Tongue (tissue), 2 donors: ENCODE data around the gene ALDH5A1. TPM values are rescaled to one million over a fixed set of nuclear protein-coding genes. Genes with fewer than 3 reads are reported as not detected.
"Not testable (repeated sequence)": the region's sequence is repeated elsewhere in the genome, so short reads cannot be mapped to it uniquely, and the experiment has no call there.

Source experiments
- DNase-seq: peaks from one replicate; pipeline ENCODE4 v3.0.0-alpha.2; 2015
- total RNA-seq: library from RNA; depleted of rRNA; stranded (reverse); fragments of >200 nt; gene quantifications from one replicate; pipeline ENCODE4 v1.2.3, GENCODE V29; 2014

Gene ALDH5A1
- total RNA-seq, 1 donor from 2014 or later, result 15.9 TPM

- no peak for DNase-seq
Measured at GRCh38 chr6:24486065-24486464, 8.7 kb upstream of the ALDH5A1 start.

GRCh38 chr6:24489470-24489869 lies 5.3 kb upstream of the ALDH5A1 start, which contains the start of gene GPLD1:
TSS of gene GPLD1 (minus strand) at chr6:24489578. CDS start at chr6:24489511, 67 bp downstream.
- DNase-seq, result no peak

DNA sequence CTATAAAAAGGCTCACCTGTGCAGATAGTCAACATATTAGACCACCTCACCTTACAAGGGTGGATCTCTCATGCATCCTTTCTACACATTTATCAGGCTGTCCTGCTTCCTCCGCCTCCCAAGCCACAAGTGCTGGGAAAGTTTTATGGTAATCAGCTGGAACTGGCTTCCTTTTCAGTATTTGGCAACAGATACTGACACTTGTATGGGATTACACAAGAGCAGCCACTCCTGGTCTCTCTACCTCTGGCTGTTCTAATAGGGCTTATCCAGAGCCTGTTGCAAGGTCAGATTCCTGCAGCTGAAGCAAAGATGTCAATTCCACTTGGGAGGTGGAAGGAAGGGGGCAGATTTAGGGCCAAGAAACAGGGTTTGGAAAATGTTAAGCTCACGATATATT lies 4.9 kb upstream of the ALDH5A1 start:
- peak; percentile 73 for DNase-seq

- DNase-seq, result peak; percentile 67
Measured at GRCh38 chr6:24490948-24491347, 3.8 kb upstream of the ALDH5A1 start.

GRCh38 chr6:24492475-24492874 lies 2.3 kb upstream of the ALDH5A1 start:
- peak; percentile 14 for DNase-seq

DNA sequence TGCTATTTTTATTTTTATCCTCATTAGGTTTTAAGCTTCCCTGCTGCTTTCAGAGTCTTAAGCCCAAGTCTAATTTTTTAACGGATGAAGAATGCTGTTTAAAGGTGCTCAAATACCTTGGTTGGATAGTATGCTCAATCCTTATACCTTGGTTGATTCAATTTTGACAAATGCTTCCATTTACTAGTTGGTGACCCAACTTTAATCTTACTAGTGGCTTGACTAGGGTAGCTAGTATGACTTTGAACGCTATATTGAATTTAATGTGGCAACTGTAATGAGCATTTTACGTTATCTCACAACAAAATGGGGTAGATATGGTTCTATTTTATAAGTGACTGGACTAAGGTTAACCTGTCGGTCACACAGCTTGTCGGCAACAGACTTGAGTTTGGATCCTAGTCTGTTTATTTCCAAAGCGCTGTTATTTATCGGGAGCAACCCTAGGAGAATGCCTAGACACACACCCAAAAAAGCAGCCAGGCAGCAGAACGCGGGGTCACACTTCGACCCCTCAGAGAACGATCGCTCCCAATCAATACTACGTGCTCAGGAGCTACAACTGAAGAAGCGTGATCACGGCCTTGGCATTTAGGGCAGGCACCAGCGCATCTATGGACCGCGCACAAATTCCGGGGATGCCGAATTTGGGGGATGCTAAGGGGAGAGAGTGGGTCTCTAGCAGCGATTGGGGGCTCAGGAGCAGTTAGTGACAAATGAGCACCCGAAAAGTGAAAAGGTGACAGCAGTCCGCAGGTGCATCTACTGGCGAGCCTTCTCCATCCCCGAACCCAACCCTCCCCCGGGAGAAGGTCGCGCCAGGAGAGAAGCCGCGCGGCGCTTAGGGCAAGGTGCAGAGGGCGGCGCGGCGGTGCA lies 586 bp upstream of the ALDH5A1 start:
- DNase-seq, result no peak

DNA sequence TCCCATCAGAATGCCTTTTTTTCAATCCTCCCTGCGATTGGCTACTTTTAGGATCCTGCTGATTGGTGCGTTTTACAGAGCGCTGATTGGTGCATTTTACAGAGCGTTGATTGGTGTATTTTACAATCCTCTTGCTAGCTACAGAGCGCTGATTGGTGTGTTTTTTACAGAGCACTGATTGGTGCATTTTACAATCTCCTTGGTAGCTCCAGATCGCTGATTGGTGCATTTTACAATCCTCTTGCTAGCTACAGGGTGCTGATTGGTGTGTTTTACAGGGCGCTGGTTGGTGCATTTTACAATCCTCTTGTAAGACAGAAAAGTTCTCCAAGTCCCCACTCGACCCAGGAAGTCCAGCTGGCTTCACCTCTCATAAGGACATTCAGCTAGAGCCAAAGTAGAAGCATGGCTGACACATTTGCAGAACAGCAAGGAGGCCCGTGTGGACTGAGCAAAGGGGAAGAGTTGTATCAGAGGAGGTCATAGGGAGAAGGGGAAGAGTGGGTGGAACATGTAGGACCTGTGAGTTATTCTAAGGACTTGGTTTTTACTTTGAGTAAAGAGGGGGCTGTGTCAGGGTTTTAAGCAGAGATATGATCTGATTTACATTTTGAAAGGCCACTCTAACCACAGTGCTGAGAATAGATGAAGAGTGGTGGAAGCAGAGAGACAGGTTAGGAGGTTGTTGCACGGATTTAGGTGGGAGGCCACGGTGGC lies 2.6 kb downstream of the ALDH5A1 start:
- no peak for DNase-seq

DNA sequence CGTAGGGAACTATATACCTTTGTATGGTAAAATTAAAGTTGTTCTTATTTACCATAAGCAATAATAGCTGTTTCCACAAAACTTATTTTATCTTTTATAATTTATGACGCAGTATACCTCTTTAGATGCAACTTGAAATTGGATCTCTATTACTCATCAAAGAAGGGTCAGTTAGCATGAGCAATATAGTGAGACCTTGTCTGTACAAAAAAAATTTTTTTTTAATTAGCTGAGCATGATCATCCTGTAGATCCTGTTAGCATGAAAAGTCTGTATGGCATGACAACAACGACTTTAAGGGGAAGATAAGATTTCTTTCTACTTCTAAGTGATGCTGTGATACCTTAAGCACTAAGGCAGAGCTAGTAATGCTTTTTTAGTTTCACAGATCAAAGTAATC lies 5.9 kb downstream of the ALDH5A1 start:
- no peak for DNase-seq

- no peak for DNase-seq
Measured at GRCh38 chr6:24501374-24501773, 6.6 kb downstream of the ALDH5A1 start.

- DNase-seq, result no peak
Measured at GRCh38 chr6:24501914-24502313, 7.1 kb downstream of the ALDH5A1 start.

DNA sequence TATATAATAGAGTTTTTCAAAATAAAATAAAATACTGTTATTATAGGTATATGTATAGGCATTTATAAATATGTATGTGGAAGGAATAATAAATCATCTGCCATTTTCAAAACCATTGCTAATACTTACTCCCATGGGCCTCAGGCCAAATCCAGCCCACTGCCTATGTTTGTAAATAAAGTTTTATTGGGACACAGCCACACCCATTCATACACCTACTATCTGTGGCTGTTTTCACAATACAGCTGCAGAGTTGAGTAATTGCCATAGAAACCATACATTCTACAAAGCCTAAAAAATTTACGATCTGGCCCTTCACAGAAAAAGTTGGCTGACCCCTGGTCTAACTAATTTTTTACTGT lies 9.5 kb downstream of the ALDH5A1 start:
- DNase-seq, result no peak

DNA sequence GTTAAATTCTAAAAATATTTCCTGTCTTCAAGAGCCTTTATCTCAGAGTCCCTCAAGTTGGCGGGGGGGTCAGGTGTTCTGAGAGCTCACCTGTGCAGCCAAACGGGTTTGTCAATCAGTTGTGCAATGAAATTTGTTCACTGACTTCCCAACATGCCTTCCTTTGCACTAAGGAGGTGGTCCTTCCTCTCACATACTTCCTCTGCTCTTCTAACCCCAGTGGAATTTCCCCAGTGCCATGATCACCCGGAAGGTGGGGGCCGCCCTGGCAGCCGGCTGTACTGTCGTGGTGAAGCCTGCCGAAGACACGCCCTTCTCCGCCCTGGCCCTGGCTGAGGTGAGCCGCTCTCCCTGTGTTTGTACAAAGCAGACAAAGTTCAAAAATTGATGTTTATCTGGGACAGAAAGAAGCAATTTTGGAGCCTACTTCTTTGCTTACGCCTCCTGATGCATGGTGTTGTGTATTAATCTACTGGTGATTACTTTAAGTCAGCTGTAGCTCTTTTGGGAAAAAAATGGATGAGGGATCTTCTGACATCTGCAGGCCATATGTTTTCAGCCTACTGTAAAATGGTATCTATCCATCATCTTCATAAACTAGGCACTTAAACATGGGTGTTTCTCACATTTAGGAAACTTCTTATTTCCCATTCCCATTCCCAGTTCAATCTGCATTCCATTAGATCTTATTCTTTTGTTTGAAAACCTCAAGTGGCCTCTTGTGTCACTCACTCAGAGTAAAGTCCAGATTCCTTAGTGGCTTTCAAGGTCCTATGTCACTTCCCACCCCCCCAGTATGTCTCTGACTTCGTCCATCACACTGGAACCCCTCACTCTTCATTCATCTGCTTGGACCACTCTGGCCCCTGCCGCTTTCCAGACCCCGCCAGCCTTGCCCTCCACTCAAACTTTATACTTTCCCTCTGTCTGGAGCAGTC lies 10.1 kb downstream of the ALDH5A1 start:
- DNase-seq, result no peak

GRCh38 chr6:24506814-24507520 lies 12.2 kb downstream of the ALDH5A1 start:
- no peak for DNase-seq

DNA sequence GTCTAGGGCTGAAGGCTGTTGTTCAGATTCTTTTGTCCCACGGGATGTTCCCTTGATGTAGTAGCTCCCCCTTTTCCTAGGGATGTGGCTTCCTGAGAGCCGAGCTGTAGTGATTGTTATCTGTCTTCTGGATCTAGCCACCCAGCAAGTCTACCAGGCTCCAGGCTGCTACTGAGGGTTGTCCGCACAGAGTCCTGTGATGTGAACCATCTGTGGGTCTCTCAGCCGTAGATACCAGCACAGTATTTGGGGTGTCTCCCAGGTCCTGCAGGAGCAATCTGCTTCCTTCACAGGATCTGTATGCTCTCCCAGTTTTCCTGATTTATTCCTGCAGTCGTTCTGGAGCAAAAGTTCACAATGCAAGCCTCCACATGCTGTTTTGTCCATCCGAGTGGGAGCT lies 17.2 kb downstream of the ALDH5A1 start:
- not testable (repeated sequence) for DNase-seq

DNA sequence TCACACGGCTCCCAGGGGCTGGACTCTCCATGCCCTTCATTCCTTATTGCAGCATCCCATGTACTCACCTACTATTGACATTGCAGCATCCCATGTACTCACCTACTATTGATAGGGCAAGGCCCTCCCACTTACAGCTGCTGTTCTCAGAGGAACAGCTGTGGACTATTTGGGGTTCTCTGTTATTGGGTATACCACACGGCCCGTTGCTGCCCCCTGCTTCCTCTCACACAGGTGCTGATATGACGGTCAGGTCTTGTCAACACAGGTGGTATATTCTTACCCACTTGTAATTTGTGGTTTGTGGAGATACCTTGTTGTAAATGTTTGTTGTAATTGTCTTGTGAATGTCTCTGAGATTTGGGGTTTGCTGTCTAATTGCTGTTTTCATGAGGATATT lies 18.8 kb downstream of the ALDH5A1 start:
- no peak for DNase-seq

DNA sequence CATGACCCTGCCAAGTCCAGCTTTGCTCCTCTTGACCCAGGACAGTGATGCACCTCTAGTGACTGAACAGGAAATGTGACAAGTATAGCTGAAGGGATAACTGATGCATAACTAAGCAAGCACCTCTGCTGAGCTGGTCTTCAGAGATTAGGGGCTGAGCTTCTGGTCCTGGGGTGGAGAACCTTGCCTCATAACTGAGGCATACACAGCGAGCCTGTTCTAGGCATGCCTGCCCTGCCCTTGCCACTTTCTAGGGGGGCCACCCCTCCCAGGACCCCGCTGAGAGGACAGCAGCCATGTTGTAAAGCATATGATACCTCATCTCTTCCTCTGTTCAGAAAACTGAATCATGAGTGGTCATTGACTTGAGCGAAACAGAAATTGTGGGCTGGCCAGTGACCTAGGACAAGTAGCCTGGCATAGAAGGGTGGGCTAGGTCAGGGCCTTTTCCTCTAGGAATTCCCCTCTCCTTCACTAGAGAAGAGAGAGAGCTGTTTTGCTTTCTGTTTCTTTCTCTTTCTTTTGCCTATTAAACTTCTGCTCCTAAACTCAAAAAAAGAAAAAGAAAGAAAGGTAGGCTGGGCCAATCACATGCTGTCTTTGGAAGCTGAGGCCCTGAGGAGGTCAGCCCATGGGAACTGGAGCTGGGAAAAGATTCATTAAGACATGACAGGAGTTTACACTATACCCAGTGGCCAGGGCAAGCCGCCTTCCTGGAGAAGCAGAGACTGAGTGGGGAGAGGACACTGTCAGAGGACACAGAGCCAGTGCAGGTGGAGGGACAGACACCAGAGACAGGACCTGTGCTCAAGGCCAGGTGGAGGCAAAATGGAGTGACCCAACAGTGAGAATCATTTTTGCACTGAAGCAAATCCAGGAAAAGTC lies 23.1 kb downstream of the ALDH5A1 start:
- no peak for DNase-seq

GRCh38 chr6:24520929-24521546 lies 26.3 kb downstream of the ALDH5A1 start:
- DNase-seq, result peak; percentile 18

DNA sequence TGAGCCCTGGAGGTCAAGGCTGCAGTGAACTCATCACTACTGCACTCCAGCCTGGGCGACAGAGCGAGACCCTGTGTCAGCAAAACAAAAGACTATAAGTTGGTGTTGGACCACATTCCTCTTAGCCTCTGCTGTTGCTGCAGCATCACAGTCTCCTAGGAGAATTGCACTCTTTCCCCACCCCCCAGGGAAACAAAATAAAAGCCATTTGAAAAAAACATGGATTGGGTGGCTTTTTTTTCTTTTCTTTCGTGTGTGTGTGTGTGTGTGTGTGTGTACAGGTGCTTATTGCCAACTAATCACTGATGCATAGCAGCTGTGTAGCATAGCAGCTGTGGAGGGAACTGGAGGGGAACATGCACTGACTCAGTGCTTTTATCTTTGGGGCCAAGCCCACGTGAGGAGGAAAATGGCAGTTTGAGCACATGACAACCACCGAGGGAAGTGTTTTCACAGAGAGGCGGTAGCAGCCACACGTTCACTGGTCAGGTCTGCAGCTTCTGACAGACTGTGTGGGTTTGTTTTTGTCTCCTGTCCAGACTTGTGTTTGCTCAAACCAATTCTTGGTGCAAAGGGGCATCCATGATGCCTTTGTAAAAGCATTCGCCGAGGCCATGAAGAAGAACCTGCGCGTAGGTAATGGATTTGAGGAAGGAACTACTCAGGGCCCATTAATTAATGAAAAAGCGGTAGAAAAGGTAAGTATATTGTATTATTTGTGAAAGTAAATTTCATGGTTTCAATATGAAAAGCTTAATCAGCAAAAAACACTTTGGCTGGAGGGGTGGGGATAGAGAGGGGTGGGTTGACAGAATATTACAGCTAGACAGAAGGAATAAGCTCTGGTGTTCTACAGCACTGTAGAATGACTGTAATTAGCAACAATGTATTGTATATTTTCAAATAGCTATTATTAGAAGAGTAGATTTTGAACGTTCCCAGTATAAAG lies 27.7 kb downstream of the ALDH5A1 start:
- DNase-seq, result no peak

DNA sequence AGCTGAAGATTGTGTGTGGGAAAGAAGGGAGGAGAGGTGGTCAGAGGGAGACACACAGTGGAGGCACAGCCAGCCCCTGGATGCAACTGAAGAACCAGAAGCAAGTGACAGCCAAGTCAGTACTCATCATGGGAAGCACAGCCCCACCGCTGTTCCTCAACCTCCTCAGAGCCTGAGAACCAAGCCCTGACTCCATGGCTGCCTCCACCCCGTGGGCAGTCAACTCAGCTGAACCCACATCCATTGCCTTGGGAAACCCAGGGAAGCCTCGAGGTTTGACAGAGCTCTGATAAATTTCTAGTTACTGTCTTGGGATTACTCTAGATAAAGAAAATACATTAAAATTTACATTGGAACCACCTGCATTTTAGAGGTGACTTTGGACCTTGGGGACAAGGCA lies 29.6 kb downstream of the ALDH5A1 start:
- DNase-seq, result no peak
